Activated CD4-positive, alpha-beta T cell treated with anti-CD3 and anti-CD28 coated beads, Interleukin-2, amount 50 U/mL, for 48 hours (primary cell): ENCODE results near the gene C10orf67.

ENCODE experiments used
- DNase-seq, 2 experiments: peaks; one replicate each; pipeline ENCODE4 v3.0.0-alpha.2; 2020

Gene C10orf67

GRCh38 chr10:23158370-23158769 lies 186.2 kb downstream of the C10orf67 start:
- DNase-seq = peak; percentile 17 to 48

GRCh38 chr10:23157691-23158369 lies 186.8 kb downstream of the C10orf67 start:
- no peak for DNase-seq

GRCh38 chr10:23157239-23157681 lies 187.3 kb downstream of the C10orf67 start:
- no peak for DNase-seq

- DNase-seq = no peak
Observed at GRCh38 chr10:23156447-23157150, 188.0 kb downstream of the C10orf67 start.

- DNase-seq = no peak
Observed at GRCh38 chr10:23155169-23155568, 189.4 kb downstream of the C10orf67 start.
